T-helper 22 cell (primary cell): ENCODE measurements around the gene TPRA1.

ENCODE experiments used
- DNase-seq: peaks from one replicate; pipeline ENCODE4 v3.0.0-alpha.2; 2020; ENCODE audit warnings: low read depth

The TPRA1 gene

DNA sequence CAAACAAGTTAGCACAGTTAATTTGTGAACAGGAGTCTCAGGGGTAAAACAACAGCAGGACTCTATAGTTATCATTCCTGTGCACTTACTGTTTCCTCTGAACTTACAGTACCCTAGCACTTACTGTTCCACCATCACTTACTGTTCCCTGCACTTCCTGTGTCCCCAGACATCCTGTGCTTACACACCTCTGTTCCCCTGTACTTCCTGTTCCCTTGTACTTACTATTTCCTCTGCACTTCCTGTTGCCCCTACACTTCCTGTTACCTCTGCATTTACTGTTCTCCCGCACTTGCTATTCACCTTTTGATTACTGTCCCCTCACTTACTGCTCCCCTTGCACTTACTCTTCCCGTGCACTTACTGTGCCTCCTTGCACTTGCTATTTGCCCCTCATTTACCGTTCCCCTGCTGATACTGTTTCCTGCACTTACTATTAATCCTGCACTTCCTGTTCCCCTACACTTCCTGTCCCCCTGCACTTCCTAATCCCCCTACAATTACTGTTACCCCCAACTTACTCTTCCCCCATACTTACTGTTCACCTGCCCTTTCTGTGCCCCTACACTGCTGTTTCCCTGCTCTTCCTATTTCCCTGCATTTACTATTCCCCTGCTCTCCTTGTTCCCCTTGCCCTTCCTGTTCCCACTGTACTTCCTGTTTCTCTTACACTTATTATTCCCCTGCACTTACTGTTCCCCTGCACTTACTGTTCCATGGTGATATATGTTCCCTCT is 30.3 kb downstream of the TPRA1 start:
- DNase-seq, result no peak

DNA sequence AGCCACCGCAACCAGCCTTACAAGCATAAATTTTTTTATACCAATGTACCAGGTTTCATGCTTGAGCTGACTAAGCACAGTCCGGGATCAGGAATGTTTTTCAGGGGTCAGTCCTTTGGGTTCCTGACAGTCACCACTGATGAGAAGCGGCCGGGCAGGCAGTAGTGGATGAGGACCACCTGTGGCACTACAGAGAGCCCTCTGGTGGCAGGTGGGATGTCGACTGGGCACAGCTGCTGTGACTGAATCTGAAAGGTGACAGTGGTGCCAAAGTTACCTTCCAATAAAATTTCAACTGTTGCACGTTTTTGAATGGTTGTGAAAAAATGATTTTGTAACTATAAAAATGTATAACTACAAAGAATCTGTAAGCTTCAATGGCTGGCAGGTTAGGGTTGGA is 34.0 kb downstream of the TPRA1 start:
- no peak for DNase-seq

DNA sequence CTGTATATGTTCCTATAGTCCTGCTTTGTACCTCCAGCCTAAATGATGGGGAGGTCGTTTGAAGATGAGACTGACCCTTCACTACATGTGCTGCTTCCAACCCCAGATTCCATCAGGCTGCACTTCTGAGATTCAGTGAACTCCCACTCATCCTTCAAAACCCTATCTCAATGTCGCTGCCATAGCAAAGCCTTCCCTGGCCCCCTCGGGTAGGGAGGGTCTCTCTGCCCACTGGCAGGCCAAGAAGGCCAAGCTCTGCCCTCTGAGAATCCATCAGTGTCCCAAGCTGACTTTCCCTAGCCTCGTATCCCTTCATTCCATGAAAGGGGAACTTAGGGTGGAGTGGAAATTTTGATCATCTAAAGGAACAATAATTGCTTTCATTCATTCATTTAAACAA is 35.4 kb downstream of the TPRA1 start:
- DNase-seq, result no peak

DNA sequence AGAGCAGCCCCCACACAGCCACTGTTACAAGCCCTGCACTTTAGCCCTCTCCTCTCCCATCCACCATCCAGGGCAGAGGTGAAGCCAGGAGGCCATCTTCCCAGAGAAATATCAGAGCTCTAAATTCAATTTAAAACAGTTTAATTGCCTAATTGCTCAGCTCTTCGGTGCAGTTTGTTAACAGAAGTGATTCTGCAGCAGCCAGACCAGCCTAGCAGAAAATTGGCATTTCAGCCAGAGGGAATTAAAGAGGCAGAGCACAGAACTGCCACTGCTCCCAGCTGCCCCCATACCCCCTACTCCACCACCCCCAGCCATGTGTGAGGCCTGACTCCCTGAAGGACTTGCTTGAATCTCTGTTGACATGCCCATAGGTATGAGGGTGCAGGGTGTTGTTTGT is 38.5 kb downstream of the TPRA1 start:
- DNase-seq, result no peak

- no peak for DNase-seq
Observed at GRCh38 chr3:127551178-127551577, 39.4 kb downstream of the TPRA1 start.

GRCh38 chr3:127550468-127551157 is 39.9 kb downstream of the TPRA1 start:
- no peak for DNase-seq

DNA sequence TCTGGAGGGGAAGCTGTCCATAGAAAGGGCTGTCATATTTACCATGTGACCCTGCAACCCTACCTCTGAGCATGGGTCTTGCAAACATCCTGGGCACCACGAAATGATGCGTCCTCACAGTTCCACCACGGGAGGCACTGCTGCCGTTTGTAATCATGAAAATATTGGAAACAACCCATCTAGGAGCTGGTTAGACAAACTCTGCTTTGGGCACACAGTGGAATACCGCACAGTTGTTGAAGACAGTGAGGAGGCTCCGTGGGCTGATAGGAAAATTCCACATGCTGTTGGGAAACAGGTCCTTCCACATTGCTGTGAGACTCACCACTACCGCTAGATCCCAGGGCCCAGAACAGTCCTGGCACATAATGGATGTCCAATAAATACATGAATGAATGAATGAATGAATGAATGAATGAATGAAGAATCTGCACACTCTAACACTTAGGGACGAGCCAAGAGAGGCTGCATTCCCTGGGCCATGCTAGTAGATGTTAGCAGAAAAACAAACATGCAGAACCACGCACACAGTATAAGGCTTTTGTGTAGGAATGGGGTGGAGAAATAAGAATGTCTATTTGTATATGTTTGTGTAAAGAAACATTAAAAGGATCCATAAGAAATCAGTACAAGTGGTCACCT is 40.6 kb downstream of the TPRA1 start:
- DNase-seq, result no peak

DNA sequence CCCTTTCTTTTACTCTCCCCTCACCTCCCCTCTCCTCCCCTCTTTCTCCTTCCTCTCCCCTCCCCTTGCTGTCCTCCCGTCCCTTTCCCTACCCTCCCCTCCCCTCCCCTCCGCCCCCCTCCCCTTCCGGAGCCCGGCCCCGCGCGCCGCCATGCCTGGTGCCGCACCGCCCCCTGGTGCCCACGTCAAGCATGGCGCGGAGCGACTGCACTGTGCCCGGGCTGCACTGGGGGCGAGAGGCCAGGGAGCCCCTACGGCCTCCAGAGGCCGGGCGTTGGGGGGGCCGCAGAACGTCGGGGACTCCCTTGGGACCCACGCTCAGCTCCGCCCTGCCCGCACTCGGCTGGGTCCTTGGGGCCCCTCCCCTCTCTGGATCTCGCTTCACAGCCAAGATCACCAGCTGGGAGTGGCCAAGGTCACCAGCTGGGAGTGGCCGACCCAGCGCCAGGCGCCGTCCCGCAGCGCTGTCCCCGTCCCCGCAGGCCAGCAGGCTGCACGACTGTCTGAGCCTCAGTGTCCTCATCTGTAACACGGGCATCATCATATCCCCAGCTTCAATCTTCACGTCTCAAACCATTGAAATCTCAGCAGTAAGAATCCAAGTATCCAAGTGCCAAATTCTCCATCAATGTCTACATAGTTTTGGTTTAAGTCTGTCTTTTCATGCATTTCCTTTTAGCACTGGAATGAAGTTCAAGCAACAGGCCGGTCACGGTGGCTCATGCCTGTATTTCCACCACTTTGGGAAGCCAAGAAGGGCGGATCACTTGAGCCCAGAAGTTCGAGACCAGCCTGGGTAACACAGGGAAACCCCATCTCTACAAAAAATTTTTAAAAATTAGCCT is 42.5 kb downstream of the TPRA1 start:
- peak; percentile 45 for DNase-seq

DNA sequence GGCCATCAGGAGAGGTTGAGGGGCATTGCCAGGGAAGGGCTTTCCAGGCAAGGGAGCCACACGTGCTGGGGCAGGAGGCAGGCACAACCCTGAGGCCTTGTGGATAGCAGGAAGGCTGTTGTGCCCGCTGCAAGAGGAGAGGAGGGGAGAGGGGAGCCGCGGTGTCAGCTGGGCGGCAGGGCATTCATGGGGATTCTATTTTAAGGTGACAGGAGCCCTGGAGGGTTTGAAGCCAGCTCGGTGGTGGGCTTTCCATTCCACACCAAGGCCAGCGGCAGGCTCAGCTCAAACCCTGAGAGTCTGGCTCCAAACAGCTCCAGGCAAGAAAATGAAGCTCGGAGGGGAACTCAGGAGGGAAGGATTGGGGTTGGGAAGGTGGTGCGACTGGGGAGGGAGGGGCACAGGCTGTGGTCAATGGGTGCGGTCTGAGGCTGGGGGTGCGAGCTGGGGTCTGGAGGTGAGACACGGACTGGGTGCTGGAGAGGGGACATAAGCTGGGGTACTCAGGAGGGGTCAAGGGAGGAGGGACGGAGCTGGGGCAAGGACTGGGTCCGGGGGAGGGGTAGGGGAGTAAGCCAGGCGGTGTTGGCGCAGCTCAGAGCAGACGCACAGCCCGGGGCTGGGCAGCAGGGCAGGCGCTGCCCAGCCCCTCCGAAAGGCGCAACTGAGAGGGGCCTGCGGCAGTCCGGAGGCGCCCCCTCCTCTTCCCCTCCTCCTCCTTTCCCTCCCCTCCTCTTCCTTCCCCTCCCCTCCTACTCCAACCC is 43.4 kb downstream of the TPRA1 start:
- DNase-seq, result no peak

DNA sequence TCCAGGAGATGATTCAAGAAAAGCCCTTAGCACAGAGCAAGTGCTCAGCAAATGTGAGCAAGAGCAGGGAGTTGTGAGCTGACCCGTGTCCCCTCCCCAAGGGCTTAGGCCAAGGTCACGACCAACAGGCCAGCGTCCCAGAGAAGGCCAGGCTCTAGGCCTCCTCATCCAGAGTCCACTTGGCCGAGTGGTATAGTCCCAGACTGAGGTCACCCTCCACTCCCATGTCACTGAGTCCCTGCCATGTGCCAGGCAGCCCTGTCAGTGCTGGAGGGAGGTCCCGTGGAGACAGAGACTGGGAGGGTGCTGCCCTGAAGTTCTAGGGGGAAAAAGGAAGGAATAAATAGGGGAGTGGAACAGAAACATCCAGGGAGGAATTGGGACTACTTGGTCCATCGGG is 44.0 kb downstream of the TPRA1 start:
- DNase-seq, result no peak

GRCh38 chr3:127545711-127546457 is 44.6 kb downstream of the TPRA1 start:
- DNase-seq, result no peak

DNA sequence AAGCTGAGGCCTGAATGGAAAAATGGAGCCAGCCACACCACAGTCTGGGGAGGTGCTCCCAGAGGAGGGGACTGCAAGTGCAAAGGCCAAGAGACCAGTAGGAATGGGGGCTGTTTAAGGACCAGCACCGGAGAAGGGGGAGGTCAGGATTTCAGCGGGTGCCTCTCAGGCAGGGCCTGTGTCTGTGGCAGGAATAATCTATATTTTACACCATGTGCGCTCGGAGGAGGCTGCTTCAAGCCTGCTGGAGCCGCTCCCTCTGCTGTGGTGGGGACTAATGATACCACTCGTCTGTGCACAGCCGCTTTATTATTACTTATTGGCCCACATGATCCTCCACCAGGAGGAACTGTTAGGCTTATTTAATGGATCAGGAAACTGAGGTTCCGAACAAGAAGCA is 45.3 kb downstream of the TPRA1 start:
- no peak for DNase-seq

DNA sequence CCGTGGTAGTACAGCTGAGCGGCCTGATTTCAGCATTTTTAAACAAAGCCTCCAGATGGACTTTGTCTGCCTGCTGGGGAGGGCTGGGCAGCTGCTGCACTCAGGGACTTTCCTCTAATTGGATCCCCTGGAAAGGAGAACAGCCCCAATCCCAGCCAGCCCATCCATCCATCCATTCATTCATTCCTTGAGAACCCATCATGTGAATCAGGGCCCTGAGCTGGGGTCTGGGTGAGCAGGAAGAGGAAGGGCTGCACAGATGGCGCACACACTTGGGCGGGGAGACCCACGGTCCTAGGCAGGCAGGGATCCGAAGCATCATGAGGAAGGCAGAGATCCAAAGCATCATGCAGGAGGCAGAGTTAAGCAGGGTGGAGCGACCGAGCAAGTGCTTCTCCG is 45.7 kb downstream of the TPRA1 start:
- no peak for DNase-seq

DNA sequence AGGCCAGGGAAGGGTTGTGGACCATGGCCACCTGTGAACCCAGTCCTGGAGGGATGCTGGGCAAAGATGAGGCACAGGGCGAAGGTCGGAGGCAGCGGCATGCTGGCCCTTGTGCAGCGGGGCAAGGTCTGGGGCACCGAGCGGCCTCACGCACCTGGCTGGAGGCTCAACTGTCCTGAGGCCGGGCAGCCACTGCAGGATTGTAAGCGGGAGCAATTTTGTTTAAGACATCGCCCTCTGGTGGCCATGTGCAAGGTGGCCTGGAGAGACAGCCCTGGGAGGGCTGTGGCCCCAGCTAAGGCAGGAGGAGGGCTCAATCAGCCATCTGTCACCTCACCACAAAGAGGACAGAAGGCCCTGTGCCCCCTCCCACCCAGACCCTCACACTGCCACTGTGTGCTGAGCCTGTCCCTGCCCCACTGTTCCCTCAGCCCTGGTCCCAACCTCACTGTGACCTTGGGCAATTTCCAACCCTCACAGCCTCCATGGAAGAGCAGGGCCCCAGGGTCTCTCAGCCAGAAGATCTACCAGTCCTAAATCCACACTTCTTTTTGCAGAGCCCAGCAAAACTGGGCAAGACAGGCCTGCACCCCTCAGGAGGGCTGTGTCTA is 46.2 kb downstream of the TPRA1 start:
- DNase-seq, result peak; percentile 16

GRCh38 chr3:127543441-127543840 is 47.1 kb downstream of the TPRA1 start:
- no peak for DNase-seq

GRCh38 chr3:127542441-127542952 is 48.0 kb downstream of the TPRA1 start:
- no peak for DNase-seq

- no peak for DNase-seq
Observed at GRCh38 chr3:127541320-127541719, 49.2 kb downstream of the TPRA1 start.

- DNase-seq, result no peak
Observed at GRCh38 chr3:127539366-127540060, 51.0 kb downstream of the TPRA1 start.

GRCh38 chr3:127538569-127538968 is 52.0 kb downstream of the TPRA1 start:
- DNase-seq, result no peak
